B cell (primary cell): Measurements from ENCODE around the gene CSF1. TPM values are rescaled to one million over a fixed set of nuclear protein-coding genes. Genes with fewer than 3 reads are reported as not detected.
"Not testable (repeated sequence)": the region's sequence is repeated elsewhere in the genome, so short reads cannot be mapped to it uniquely, and the experiment has no call there.

ENCODE experiments used
- ATAC-seq: fragments of 200-7000 bp; cut with Tn5 transposase; one replicate; pipeline ENCODE4 v1.10.0; 2021; ENCODE audit warnings: low read depth, mild to moderate bottlenecking, moderate number of reproducible peaks, moderate library complexity
- CTCF ChIA-PET: fragments of 350-600 bp; sonication (Branson Sonifier 250); formaldehyde crosslinking; loops from one replicate; lab custom pipeline; 2021; ENCODE audit warnings: antibody characterized with exemption, inconsistent platforms; lab: Charles Lee
- POLR2A ChIA-PET: fragments of 350-600 bp; sonication (Branson Sonifier 250); formaldehyde crosslinking; loops from one replicate; lab custom pipeline; 2021; ENCODE audit warnings: antibody characterized with exemption; lab: Charles Lee
- DNase-seq: peaks from one replicate; pipeline ENCODE4 v3.0.0; 2013
- H2AFZ ChIP-seq: 2 replicates; pipeline ENCODE4 v1.6.1; 2012; ENCODE audit warnings: mild to moderate bottlenecking, low read depth, low read length; ENCODE audit not compliant: insufficient read depth, poor library complexity, severe bottlenecking
- H3K27ac ChIP-seq, 2 donors: 1 replicate in 1 of 2; 2 replicates in 1 of 2; pipeline ENCODE4 v1.5.1; 2012 to 2013; ENCODE audit warnings: low read length in 2 of 2, mild to moderate bottlenecking in 2 of 2, moderate library complexity in 1 of 2
- H3K27me3 ChIP-seq, 4 experiments: fragments of 200-600 bp in 1 of 4; sonication (generic) in 1 of 4; replicated peaks in 1 of 4; 1 replicate in 2 of 4; 2 replicates in 2 of 4; pipeline versions ENCODE4 v1.6.1 to v1.7.0; 2013 to 2016; ENCODE audit warnings: low read length in 3 of 4, mild to moderate bottlenecking in 2 of 4, mixed read lengths in 1 of 4, moderate library complexity in 1 of 4; ENCODE audit not compliant: insufficient read depth in 4 of 4, control insufficient read depth in 3 of 4; ENCODE audit errors: control extremely low read depth in 1 of 4
- H3K36me3 ChIP-seq, 2 experiments: replicated peaks in 1 of 2; 1 replicate in 1 of 2; 2 replicates in 1 of 2; pipeline versions ENCODE4 v1.6.1 to v1.7.1; 2013; ENCODE audit warnings: low read length in 1 of 2; ENCODE audit not compliant: insufficient read depth in 2 of 2, control insufficient read depth in 1 of 2; ENCODE audit errors: control extremely low read depth in 1 of 2, extremely low read depth in 1 of 2
- H3K4me1 ChIP-seq, 2 donors: fragments of 200-600 bp in 1 of 2; sonication (generic) in 1 of 2; 1 replicate in 1 of 2; 2 replicates in 1 of 2; pipeline versions ENCODE4 v1.5.1 to v1.6.1; 2013 to 2017; ENCODE audit warnings: low read length in 2 of 2; ENCODE audit not compliant: control insufficient read depth in 2 of 2, insufficient read depth in 2 of 2
- H3K4me2 ChIP-seq: replicated peaks from 2 replicates; pipeline ENCODE3; 2012; ENCODE audit warnings: mild to moderate bottlenecking, low read depth, low read length; ENCODE audit not compliant: poor library complexity, severe bottlenecking
- H3K4me3 ChIP-seq, 5 experiments: fragments of 200-600 bp in 1 of 5; sonication (generic) in 1 of 5; 1 replicate in 3 of 5; 2 replicates in 2 of 5; pipeline versions ENCODE4 v1.5.1 to v1.7.0; 2011 to 2016; ENCODE audit warnings: low read length in 4 of 5, mild to moderate bottlenecking in 4 of 5, low read depth in 2 of 5, control low read depth in 1 of 5, moderate library complexity in 1 of 5; ENCODE audit not compliant: insufficient read depth in 1 of 5; ENCODE audit errors: control extremely low read depth in 1 of 5, extremely low read depth in 1 of 5
- H3K79me2 ChIP-seq: fragments of 200-600 bp; sonication (generic); one replicate; pipeline ENCODE4 v1.6.0; 2016; ENCODE audit warnings: low read length; ENCODE audit not compliant: control insufficient read depth, insufficient read depth
- H3K9ac ChIP-seq: fragments of 200-600 bp; sonication (generic); 2 replicates; pipeline ENCODE4 v1.6.1; 2017; ENCODE audit warnings: mild to moderate bottlenecking, low read length, moderate library complexity
- H3K9me3 ChIP-seq, 3 donors: one replicate each; pipeline versions ENCODE4 v1.6.1 to v1.7.1; 2013; ENCODE audit warnings: low read length in 2 of 3; ENCODE audit not compliant: control insufficient read depth in 2 of 3, insufficient read depth in 1 of 3; ENCODE audit errors: control extremely low read depth in 1 of 3
- H4K20me1 ChIP-seq: 2 replicates; pipeline ENCODE4 v1.6.0; 2012; ENCODE audit warnings: mild to moderate bottlenecking, low read length; ENCODE audit not compliant: insufficient read depth, control insufficient read depth, poor library complexity, severe bottlenecking
- H3K27ac Mint-ChIP-seq: one replicate; pipeline ENCODE4 v1.8.0; 2021; ENCODE audit warnings: mixed read lengths
- H3K27me3 Mint-ChIP-seq: one replicate; pipeline ENCODE4 v1.8.0; 2021; ENCODE audit warnings: mixed read lengths
- H3K4me1 Mint-ChIP-seq: one replicate; pipeline ENCODE4 v1.8.0; 2021; ENCODE audit warnings: mixed read lengths
- H3K4me3 Mint-ChIP-seq: one replicate; pipeline ENCODE4 v1.8.0; 2021; ENCODE audit warnings: mixed read lengths
- H3K9me3 Mint-ChIP-seq: one replicate; pipeline ENCODE4 v1.8.0; 2022; ENCODE audit warnings: mixed read lengths; ENCODE audit not compliant: insufficient read depth
- CTCF ChIP-seq: fragments of 200-600 bp; IDR thresholded peaks from one replicate; pipeline ENCODE4 v1.8.0; 2022; ENCODE audit warnings: antibody characterized with exemption, mild to moderate bottlenecking
- EZH2 ChIP-seq: IDR thresholded peaks from 2 replicates; pipeline ENCODE4 v1.6.1; 2012; ENCODE audit warnings: borderline replicate concordance, low read depth, mild to moderate bottlenecking, moderate library complexity, low read length; ENCODE audit not compliant: insufficient read depth, poor library complexity, severe bottlenecking
- WGBS: methylation state at CpG from one replicate; pipeline ENCODE4 v1.1.5; 2013; ENCODE audit warnings: missing lambda C conversion rate; ENCODE audit not compliant: insufficient coverage; 5-methylcytosine and 5-hydroxymethylcytosine counted together
- intact Hi-C: fragments of 100-400 bp; cut with micrococcal nuclease; formaldehyde crosslinking; loops from one replicate; pipeline ENCODE4 v1.10.0; 2022
- polyA plus RNA-seq: library from polyadenylated mRNA; depleted of rRNA; stranded (reverse); fragments of >200 nt; gene quantifications from 2 replicates; pipeline ENCODE4 v1.2.3, GENCODE V29; 2012
- total RNA-seq, 2 donors: library from RNA; stranded (reverse); fragments of 120-200 nt in 1 of 2; gene quantifications; 1 replicate in 1 of 2; 2 replicates in 1 of 2; pipeline versions ENCODE4 v1.2.3 to v1.2.4, GENCODE V29; 2013 to 2022

The CSF1 gene
- total and polyA plus RNA-seq, 2 donors (not counting 1 experiment from before 2014, with no cell fraction given): 0.55 to 4.2 TPM

- Histone ChIP-seq H2AFZ (no peak overlapping the region), H3K9me3 (peaks cover 0 to 7% (median 0%) of the 10 kb centered on the region in 3 donors), H3K79me2 (no peaks in the 10 kb centered on the region), H3K4me2 (no peak overlapping the region), H3K27ac (no peak overlapping the region), H4K20me1 (no peaks in the 10 kb centered on the region), H3K4me3 (no peak overlapping the region), H3K36me3 (no peaks in the 10 kb centered on the region), H3K27me3 (peaks cover 0 to 14% (median 3%) of the 10 kb centered on the region in 4 experiments), H3K4me1 (no peaks in the 10 kb centered on the region), H3K9ac (no peak overlapping the region)
- ChIA-PET CTCF (no interaction called here), POLR2A (no interaction called here)
- Mint-ChIP-seq H3K27ac (no peak overlapping the region), H3K4me3 (no peak overlapping the region), H3K4me1 (no peaks in the 10 kb centered on the region), H3K27me3 (peaks cover 12% of the 10 kb centered on the region), H3K9me3 (no peaks in the 10 kb centered on the region)
- intact Hi-C loops: no loop called here
- no peak for TF ChIP-seq CTCF
- TF ChIP-seq EZH2: no peak
- ATAC-seq: no peak
- no peak for DNase-seq
- 92% methylated on average over 4 of the region's 6 CpGs for WGBS
Measured at GRCh38 chr1:109919303-109919702, 8.7 kb downstream of the CSF1 start.

GRCh38 chr1:109920391-109920790 lies 9.7 kb downstream of the CSF1 start:
- H3K4me3 ChIP-seq, ATAC-seq, H3K4me2 ChIP-seq, H3K27me3 ChIP-seq, H3K9me3 ChIP-seq, H3K9ac ChIP-seq, H3K4me1 Mint-ChIP-seq, H4K20me1 ChIP-seq, H3K4me1 ChIP-seq, H3K36me3 ChIP-seq, DNase-seq, H3K27ac Mint-ChIP-seq, H2AFZ ChIP-seq, intact Hi-C loops, H3K4me3 Mint-ChIP-seq, H3K79me2 ChIP-seq, H3K27ac ChIP-seq, H3K9me3 Mint-ChIP-seq: not testable (repeated sequence)
- ChIA-PET POLR2A (interaction anchor here (0.5 kb wide), 1 partner anchor 233 kb away, joined by 3 read pairs; no protein-coding TSS in a partner anchor), CTCF (interaction anchor here (1.0 to 1.2 kb wide), 3 partner anchors 12 to 63 kb away, joined by 3 to 5 read pairs (median 4); no protein-coding TSS in a partner anchor)
- 96% methylated on average over 9 of the region's 10 CpGs for WGBS
- H3K27me3 Mint-ChIP-seq: peaks cover 12% of the 10 kb centered on the region
